Loucy (cell line): ENCODE measurements around the gene HSPG2.

ENCODE experiments used
- CTCF ChIP-seq: fragments of 200-600 bp; sonication (generic); conservative IDR thresholded peaks from 2 replicates; pipeline ENCODE4 v1.5.1; 2014; ENCODE audit warnings: mild to moderate bottlenecking, antibody characterized with exemption, low read length
- EZH2phosphoT487 ChIP-seq: fragments of 200-600 bp; IDR thresholded peaks from 2 replicates; pipeline ENCODE4 v1.6.1; 2018; ENCODE audit warnings: antibody characterized with exemption, mild to moderate bottlenecking, moderate library complexity, borderline replicate concordance

- TF ChIP-seq CTCF (no peak), EZH2phosphoT487 (no peak)
Measured at GRCh38 chr1:21899267-21899810, 37.8 kb downstream of the HSPG2 start.
